Erythroblast (primary cell): ENCODE data around the gene ARAP1.

Source experiments
- GATA1 ChIP-seq: IDR thresholded peaks from 2 replicates; pipeline ENCODE4 v1.6.1; 2011; ENCODE audit warnings: low read depth, mild to moderate bottlenecking, control low read depth, low read length, moderate library complexity
- POLR2A ChIP-seq: IDR thresholded peaks from 2 replicates; pipeline ENCODE4 v1.6.1; 2011; ENCODE audit warnings: mild to moderate bottlenecking, low read length

GRCh38 chr11:72636376-72636775 lies 115.8 kb downstream of the ARAP1 start:
- no peak for TF ChIP-seq POLR2A
- no peak for TF ChIP-seq GATA1
